Measurements from ENCODE around the gene ECI2.
"Not testable (repeated sequence)": the region's sequence is repeated elsewhere in the genome, so short reads cannot be mapped to it uniquely, and the experiment has no call there.

- TF ChIP-seq CTCF, POLR2AphosphoS5, POLR2A (IDR thresholded peaks at IDR 0.05): not testable (repeated sequence)
Observed at GRCh38 chr6:4090043-4090442, 45.3 kb downstream of the ECI2 start.
